GM19328 (cell line): ENCODE data around the gene SYCP2L.
"Not testable (repeated sequence)": the region's sequence is repeated elsewhere in the genome, so short reads cannot be mapped to it uniquely, and the experiment has no call there.

ENCODE experiments used
- ATAC-seq: cut with Tn5 transposase; IDR thresholded peaks from one replicate; pipeline ENCODE4 v1.9.1; 2021; ENCODE audit warnings: mild to moderate bottlenecking, moderate library complexity; ENCODE audit not compliant: unreplicated experiment

The SYCP2L gene

DNA sequence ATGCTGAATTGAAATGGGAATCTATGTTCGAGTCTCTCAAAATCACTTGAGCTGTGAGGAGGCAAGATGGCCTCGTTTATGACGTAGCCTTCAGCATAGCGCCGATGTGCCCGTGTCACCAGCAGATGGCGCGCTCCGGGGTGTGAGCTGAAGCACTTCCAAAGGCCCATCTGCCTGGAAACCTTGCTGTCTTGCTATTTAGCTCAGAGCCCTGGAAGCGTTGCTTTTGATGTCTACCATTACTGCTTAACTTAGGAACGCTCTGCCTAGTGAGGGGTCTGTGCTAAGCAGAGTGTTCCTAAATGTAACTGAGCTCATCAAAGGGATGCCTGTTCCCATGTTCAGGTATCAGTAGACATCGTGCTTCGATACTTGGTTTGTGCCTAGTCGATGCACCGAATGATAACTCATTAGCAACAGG lies 67.7 kb downstream of the SYCP2L start:
- ATAC-seq, result no peak

DNA sequence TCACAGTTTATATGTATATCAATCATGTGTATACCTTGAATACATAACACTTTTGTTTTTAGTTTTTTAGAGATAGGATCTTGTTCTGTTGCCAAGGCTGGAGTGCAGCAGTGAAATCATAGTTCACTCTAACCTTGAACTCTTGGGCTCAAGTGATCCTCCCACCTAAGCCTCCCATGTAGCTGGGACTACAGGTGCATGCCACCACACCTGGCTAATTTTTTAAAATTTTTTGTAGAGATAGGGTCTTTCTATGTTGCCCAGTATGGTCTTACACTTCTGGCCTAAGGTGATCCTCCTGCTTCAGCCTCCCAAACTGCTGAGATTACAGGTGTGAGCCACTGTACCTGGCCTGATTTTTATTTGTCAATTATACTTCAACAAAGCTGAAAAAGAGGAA lies 69.9 kb downstream of the SYCP2L start:
- ATAC-seq, result no peak

DNA sequence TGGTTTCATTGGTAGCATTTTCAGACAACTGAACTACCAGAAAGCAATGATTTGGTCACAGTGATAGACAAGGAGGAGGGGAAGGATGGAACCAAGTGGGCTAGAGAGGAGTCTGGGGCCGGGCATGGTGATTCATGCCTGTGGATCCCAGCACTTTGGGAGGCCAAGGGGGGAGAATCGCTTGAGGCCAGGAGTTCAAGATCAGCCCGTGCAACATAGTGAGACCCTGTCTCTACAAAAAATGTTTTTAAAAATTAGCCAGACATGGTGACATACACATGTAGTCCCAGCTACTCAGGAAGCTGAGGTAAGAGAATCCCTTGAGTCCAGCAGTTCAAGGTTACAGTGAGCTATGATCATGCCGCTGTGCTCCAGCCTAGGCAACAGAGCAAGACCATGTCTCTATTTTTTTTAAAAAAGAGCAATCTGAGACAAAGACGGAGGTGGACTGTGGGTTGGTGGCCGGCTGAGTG lies 70.6 kb downstream of the SYCP2L start:
- no peak for ATAC-seq

DNA sequence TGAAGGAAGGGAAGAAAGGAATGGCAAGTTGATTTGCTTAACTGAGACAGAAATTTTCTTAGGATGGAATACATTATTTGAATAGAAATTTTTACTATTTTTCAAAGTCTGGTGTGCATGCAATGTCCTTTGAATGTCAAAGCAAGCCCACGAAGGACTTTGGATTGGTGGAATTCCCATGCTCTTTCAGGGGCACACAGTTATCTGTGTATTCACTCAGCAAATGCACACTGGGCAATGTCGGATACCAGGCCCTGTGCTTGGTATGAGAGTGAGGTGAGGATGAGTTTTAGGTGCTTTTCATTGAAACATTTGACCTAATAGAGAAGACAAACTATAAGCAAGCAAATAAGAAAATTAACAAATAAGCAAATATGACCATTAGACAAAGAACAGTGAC lies 73.3 kb downstream of the SYCP2L start:
- ATAC-seq, result no peak

DNA sequence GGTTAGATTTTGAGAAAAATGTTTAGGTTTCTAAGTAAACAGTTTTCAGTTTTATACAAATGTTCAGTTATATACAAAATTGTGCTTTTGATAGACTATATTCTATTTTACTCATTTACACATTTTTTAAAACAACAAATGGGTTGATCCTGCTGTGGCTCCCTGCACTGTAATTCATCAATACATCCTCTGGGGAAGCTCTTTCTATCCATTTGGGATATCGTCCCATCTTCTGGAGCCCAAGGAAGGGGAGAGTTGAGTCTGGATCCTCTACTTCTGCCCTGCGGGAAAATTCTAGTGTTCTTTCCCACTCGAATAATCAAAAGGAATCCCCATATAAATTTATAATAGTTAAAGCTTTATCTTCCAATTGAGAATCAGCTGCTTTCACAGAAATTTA lies 75.0 kb downstream of the SYCP2L start:
- ATAC-seq, result no peak

DNA sequence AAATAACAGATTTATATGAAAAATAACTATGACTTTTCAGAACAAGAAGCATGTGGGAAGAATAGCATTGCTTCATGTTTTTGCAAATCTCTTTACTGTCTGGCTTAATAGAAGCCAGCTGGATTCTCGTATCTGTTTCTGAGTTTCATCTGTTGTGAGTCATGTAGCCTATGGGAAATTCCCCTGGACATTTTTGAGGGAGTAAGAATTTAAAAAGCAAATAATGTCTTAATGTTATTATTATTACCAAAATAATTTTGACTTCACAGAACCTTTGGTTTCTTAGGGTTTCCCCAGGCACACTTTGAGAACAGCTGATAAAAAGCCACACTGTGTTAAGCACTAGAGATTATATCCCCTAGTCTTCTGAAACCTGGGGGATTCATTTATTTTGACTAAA lies 75.8 kb downstream of the SYCP2L start:
- ATAC-seq, result no peak

DNA sequence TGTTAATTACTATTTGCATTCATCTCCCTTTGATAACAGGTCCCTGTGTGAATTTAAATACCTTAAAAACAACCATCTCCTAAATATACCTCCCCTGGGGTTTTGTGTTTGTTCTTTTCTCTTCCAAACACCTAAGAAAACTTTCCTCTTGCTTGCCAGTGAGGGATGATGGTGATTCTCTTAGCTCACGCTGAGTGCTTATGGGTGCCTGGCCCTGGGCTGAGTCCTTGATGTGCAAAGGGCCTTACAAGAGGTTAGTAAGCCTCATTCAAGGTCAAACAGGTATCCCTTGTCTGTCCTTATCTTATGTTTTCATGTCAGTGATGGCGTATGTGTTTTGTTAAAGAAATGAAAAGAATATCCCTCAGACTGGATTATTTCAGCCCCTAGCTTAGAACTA lies 76.3 kb downstream of the SYCP2L start:
- no peak for ATAC-seq

DNA sequence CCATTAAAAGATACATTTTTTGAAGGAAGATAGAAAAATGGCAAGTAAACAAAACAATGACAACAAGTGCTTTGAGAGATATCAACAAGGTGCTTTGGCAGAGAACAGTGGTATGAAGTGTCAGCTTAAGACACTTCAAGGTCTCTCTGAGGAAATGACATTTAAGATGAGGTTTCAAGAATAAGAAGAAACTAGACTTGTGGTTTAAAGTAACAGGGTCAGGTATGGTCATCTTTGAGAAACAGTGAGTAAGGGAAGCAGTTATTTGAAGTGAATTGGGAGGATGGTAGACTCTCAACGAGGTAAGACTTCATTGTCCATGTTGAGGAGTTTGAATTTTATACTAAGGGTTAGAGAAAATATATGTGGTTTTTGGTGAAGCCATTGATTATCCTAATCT lies 77.8 kb downstream of the SYCP2L start:
- ATAC-seq, result no peak

DNA sequence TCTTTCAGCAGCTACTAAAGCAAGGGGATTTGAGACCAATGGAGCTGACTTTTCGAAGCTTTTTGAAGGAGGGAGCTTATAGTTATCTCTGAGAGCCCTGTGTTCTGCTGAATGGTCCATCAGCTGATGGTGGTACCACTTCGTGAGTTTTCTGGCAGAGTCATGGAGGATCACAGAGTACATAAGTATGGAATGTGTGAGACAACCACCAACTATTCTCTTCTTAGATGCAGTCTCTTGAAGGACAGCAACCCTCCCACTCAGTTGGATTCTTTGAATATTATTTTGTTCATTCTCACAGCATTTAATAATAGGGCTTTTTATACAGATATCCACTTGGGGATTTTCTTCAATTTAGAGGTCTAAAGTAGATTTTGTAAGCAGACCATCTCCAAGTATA lies 81.9 kb downstream of the SYCP2L start:
- ATAC-seq, result no peak

DNA sequence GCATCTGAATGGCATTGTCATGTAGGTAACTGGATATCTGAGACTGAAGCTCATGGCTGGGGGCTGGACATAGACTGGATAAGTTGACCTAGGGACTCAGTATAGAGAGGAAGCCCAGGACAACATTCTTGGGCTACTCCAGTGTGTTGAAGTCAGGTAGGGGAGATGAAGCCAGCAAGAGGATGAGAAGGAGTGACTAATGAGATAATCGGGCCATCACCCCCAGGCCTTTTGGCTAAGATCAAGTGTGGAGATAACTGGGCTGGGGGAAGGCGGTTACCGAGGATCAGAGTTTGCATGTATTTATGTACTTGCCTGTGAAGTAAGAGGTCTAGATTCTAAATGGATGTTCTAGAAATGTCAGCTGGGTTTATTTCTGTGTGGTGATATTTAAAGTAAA lies 83.9 kb downstream of the SYCP2L start:
- ATAC-seq, result no peak

DNA sequence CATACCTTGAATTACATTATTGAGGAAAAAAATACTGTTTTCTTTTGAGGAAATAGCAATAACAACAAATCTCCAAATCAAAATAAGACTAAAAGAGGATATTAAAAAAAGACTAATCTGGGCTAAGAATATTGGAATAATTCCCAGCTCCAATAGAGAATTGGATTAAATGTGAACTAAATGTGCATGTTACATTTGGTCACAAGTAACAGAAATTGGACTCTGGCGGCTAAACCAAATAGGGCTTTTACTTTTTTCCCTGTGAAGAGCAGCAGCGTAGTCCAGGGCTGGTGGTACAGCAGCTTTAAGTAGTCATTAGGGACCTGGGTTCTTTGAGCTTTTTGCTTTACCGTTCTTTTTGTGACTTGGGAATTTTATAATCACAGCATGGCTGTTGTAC lies 85.3 kb downstream of the SYCP2L start:
- ATAC-seq, result no peak

DNA sequence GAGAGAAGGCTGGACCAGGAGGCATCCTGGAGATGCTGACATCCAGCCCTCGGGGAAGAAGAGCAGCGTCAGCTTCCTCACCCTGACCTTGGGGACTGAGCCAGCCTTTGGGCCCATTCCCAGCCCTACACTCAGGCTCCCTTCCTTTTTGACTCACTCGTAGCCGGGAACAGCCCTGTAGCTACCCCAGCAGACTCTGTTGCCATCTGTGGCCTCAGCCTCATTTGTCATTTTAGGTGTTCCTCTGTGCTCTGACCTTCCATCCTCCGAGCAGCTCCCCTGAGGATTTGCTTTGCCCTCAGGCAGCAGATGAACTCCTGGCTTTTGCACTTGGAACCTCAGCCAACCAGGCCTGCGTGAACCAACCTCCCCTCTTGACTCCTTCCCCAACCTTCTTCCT lies 89.7 kb downstream of the SYCP2L start:
- ATAC-seq, result no peak

DNA sequence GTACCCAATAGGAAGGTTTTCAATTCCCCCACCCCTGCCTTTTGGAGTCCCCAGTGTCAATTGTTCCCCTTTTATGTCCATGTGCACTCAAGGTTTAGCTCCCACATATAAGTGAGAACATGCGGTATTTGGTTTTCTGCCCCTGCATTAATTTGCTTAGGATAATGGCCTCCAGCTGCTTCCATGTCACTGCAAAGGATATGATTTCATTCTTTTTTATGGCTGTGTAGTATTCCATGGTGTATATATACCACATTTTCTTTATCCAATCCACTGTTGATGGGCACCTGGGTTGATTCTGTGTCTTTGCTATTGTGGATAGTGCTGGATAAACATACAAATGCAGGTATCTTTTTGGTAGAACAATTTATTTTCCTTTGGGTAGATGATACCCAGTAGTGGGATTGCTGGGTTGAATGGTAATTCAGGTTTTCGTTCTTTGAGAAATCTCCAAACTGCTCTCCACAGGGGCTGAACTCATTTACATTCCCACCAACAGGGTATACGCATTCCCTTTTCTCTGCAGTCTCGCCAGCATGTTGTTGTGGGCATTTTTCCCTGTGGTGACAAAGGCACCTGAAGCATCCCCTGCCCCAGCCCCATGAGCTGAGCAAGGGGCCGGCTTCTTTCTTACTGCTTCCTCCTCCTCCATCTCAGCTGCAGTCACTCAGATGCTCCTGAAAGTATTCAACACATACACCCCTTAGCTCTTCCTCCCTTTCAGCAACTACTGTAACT lies 90.5 kb downstream of the SYCP2L start:
- no peak for ATAC-seq

DNA sequence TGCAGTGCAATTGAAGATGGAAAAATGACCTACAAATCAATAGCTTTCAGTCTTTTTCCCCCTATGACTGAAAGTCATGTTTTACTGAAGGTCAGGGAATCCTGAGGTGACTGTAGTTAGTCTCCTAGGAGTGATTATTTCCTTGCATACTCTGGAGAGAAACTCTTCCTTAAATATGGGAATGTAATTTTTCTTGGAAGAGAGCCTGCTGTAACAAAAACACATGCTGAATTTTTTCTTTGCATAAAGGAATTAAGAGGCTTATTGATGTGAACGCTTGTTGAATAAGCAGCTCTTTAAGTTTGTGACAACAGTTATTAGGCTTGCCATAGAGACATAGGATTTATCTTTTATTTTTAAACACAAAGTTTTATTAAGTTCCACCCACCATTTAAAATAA lies 92.8 kb downstream of the SYCP2L start:
- no peak for ATAC-seq

DNA sequence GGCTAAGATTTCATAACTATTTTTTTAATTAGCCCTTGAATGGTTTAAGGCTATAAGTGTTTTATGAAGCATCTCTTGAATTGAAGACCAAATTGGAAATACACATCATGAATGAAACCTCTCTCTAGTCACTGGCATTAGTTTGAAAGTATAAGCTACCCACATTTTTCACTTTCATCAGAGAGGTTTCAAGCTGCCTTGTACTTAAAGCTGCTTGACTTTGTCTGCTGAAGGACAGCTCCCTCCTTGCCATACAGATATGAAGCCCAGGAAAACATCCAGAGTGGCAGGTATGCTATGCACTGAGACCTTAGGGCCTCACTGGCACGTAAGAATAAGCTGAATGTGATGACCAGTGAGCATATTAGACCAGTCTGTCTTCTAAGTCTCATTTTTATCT lies 94.6 kb downstream of the SYCP2L start:
- ATAC-seq, result no peak

DNA sequence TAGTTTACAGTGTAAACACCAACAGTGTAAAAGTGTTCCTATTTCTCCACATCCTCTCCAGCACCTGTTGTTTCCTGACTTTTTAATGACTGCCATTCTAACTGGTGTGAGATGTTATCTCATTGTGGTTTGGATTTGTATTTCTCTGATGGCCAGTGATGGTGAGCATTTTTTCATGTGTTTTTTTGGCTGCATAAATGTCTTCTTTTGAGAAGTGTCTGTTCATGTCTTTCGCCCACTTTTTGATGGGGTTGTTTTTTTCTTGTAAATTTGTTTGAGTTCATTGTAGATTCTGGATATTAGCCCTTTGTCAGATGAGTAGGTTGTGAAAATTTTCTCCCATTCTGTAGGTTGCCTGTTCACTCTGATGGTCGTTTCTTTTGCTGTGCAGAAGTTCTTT lies 98.1 kb downstream of the SYCP2L start:
- not testable (repeated sequence) for ATAC-seq

DNA sequence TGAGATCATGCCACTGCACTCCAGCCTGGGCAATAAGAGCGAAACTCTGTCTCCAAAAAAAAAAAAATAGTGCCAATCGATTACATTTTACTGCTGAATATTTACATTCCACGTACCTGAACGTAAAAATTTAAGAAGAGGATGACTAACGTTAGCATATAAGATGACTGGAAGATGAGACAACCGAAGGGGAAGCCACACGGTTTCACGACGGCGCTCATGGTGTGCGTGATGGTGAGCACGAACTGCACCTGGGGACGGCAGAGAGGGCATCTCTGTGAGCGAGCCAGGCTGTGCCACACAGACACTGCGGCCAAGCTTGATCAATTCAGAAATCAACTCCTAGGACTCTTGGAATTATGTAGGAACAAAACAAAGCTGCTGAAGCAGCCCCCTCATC lies 102.7 kb downstream of the SYCP2L start:
- ATAC-seq, result no peak

DNA sequence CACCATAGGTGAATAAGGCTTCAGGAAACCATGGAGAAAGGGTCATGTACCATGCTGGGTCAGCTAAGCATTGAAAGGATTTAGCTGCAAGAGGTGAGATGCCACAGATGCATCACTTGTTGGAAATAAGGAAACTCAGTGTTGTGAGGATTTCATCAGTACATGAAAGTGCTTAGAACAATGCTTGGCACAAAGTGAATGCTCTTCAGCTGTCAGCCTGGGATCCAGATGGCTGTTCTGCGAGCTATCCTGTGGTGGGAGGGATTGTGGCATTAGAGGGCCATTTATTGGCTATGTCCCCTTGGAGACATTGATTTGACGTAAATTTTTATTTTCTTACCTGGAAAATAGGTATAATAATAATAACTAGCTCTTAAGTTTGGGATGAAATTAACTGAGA lies 104.3 kb downstream of the SYCP2L start:
- ATAC-seq, result no peak

DNA sequence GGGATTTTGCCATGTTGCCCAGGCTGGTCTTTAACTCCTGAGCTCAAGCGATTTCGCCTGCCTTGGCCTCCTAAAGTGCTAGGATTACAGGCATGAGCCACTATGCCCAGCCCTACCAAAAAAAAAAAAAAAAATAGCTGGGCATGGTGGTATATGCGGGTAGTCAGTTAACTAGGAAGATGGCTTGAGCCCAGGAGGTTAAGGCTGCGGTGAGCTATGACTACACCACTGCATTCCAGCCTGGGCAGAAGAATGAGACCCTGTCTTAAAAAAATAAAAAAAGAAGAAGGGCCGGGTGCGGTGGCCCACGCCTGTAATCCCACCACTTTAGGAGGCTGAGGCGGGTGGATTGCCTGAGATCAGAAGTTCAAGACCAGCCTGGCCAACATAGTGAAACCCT lies 107.0 kb downstream of the SYCP2L start:
- no peak for ATAC-seq

DNA sequence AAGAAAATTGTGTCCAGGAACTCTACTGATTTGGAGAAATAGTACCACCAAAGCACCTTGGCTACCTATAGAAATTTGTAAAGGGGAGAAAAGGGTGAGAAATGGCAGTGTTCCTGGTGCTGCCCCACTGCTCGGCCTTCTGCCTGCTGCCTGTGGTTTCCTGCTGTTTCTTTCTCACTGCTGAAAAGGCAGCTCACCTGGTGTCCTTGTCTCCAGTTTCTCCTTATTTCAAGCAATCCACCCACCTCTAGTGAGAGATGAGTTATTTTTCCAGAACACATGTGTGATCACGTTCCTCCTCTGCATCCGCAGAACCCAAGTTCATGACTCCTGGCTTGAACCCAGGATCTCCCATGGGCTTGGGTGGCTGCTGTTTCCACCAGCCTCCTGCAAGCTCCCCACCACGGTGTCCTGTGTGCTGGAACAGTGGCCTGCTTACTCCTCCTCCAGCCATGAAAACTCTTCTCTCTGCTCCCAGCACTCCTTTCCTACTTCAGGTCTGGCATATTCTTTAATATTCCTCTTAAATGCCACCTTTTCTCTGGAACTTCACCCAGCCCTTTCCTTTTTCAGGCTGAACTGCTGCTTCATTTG lies 108.4 kb downstream of the SYCP2L start:
- no peak for ATAC-seq

DNA sequence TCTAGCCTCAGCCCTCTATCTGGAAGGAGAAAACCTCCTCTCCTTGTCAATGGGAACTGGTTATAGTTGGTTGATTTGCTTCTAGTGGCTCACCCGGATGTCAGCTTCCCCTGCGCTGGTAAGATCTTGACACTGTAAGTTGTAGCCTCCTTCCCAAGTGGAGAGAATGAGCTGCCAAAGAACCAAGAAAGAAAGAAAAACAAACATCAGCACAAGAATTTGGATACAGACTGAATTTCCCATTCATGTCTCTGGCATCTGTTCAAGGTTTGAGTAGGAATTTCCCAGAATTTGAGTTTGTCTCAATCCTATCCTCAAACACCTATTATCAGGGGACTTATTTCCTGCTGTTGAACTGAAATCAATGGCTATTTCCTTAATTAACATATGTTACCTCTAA lies 113.1 kb downstream of the SYCP2L start:
- ATAC-seq, result no peak

DNA sequence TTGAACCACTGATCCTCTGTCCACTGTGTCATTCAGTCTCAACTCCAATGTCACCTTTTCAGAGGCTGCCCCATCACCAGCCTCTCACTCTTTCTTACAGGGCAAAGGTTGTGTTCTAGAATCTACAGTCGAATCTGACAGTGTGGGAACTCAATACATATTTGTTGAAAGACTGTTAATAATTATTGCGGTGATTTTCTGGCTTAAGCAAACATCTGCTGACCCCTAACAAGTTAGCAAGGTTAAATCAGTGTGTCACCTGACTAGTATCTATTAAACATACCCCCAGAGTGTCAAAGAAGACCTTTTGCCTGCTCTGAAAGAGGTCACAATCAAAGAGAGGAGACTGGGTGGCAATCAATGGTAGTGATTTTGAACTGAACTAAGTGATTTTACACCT lies 115.3 kb downstream of the SYCP2L start:
- no peak for ATAC-seq

DNA sequence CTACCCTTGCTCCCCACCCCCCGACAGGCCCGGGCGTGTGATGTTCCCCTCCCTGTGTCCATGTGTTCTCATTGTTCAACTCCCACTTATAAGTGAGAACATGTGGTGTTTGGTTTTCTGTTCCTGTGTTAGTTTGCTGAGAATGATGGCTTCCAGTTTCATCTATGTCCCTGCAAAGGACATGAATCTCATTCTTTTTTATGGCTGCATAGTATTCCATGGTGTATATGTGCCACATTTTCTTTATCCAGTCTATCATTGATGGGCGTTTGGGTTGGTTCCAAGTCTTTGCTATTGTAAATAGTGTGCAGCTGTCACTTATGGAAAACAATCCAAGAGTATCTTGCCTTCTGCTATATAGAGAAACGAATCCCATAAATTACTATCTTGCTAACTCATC lies 116.4 kb downstream of the SYCP2L start:
- ATAC-seq, result not testable (repeated sequence)
